Amygdala (tissue), 56 donors: Measurements from ENCODE around the gene AMER3.

ENCODE experiments used
- DNase-seq, 56 donors: peaks; one replicate each; lab custom pipeline; 2025; lab: John Stamatoyannopoulos, UW

Gene AMER3

DNA sequence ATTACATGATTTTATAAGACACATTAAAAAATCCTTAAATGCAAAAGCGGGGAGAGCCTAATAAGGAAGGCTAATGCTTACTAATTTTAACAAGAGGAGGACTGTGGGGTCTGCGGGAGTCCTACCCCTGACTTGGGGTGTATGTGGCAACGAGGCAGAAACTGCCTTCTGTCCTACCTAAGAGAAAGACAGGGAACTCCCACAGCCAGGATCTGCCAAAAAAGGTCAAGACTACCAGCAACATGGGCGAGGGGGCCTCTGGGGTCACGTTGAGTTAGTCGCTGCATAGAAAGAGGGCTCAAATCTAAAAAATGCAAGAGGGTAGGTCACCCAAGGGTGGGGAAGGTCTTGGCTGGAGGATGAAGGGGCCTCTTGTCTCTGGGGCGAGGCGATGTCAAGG lies 529 bp upstream of the AMER3 start:
- no peak for DNase-seq

DNA sequence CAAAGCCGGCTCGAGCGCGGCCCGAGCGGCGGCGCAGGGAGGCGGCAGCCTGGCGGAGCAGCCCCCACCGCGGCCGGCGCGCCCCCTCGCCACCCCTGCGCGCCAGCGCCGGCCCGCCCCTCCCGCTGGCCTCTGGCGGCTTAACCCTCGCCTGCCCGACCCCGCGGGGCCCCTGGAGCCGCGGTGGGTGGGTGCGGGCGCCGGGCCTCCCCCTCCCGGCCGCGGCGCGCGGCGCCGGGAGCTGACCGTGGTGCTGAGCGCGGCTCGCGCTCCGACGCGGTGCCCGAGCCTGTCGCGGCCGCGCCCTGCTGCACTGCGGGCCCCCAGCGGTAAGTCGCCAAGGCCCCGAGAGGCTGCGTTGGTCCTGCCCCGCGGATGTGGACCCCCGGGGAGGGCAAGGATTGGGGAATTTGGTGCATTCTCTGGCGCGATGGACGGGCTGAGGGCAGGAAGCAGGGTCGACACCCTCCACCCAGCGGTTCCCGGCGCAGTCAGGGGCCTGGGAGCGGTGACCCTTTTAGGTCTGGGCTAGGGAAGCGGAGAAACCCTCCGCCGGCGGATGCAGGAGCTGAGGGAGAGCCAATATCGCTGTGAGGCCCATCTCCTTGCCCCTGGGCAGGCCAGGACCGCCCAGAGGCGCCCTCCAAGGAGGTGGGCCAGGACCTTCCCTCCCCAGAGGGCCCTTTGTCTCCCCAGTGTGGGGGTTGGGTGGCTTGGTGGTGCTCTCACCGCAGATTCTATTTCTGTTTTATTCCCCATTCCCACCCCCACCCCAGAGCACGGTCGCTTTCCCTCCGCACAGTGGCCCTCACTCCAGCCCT lies 923 bp downstream of the AMER3 start:
- peak in 2 of 56 donors; percentile 34 to 40 for DNase-seq

DNA sequence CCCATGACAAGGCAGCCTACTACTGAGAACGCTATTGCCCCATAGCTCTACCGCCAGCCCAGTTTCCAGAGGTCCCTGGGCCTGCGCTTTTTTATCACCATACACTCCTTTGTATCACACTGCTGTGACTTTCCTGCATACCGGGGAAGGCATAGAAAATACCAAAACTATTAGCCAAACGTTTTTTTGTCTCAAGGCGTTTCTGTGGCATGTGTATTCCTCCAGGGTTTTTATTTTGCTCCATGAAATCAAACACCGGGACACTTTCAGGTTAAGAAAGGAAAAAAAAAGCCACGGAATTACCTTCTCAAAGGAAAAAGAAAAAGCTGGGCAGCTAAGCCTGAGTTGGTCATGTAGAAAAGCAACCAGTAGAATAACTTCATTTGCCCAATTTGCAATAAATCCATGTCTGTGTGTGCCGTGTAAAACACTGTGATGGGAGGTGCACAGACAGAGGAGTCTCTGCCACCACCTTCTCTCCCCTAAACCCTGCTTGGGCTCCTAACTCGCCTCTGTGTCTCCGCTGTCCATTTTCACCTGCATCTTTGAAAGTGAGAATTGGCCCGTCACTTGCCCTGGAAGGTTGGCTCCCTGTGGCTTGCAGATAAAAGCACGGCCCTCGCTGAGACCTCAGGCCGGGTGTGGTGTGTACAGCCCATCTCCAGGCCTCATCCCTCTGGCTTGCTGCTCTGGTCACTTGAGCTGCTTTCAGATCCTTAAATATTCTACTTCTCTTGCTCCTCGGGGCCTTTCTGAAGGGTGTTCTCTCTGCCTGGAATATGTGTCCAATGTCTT lies 1.7 kb downstream of the AMER3 start:
- DNase-seq = no peak

DNA sequence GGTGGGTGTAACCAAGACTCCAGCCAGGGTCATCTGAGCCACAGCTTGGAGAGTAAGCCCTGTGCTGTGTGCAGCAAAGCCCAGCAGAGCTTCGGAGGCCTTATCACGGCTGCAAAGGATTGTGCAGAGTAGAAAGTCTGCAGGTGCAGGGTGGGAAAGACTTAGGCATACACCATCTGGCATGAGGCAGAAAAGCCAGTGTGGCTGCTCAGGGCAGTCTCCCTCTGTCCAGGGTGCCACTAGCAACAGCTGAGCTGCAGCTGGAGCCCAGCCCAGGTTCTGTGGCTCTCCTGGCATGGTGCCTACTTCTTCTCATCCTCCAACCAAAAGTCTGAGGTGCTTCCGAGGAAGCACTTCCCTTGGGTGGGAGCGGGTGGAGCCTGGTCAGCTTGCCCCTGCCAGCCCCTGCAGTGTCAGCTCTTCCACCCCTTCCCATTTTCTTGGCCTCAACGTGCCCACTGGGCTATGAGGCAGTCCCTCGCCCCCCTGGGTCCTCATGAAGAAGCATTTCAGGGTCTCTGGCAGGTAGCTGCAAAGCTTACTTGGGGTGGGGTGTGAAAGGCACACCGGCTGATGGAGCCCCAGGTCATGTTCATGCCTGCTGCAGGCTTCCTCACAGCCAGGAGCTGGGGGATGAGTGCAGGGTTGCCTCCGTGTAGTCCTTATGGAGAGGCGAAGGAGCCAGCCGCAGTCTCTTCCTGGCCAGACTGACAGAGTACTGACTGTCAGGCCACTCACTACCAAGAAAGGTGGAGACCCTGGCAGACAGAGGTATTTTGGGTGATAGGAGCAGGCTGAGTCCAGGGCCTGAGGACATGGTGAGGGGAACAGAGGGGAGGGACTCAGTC lies 4.8 kb downstream of the AMER3 start:
- DNase-seq = no peak

DNA sequence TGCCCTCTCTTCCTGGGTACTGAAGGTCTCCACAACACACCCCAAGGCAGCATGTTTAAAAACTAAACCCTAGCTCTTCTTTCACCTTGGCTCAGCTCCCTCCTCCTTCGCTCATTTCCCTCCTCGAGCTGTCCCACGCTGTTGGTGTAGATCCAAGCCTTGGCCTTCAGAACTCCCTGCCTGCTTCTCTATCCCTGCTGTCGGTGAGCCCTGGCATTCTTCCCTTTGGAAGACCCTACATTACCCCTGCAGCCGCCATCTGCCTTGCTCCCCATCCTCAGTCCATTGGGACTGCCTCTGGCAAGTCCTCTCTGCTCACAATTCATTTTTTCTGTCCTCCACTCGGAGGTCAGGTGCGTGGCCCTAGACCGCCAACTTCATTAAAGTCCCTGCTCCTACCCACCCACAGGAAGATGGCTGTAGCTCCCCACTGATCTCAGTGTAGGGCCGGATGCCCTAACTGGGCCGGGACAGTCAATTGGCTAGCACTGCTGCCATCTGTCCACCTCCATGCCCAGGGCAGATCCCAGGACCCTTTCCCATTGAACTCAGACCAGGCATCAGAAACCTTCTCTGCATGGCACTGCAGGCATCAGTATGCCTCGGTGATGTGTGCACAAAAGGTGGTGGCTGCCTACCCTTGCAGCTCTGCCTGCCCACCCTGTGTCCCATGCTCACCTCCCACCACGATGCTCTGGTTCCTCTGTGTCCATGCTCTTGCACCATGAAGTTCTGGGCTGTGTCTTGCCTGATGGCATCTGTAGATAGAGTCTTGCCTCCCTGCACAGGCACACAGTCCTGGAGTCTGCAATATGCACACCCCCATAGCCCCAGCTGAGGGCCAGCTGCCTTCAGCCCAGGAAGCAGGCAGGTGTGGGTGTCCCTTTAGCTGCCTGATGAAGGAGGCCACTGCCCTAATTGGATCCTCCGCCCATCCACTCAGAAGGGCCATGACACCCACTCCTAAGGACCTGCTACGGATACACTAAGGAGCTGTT lies 5.7 kb downstream of the AMER3 start:
- no peak for DNase-seq

DNA sequence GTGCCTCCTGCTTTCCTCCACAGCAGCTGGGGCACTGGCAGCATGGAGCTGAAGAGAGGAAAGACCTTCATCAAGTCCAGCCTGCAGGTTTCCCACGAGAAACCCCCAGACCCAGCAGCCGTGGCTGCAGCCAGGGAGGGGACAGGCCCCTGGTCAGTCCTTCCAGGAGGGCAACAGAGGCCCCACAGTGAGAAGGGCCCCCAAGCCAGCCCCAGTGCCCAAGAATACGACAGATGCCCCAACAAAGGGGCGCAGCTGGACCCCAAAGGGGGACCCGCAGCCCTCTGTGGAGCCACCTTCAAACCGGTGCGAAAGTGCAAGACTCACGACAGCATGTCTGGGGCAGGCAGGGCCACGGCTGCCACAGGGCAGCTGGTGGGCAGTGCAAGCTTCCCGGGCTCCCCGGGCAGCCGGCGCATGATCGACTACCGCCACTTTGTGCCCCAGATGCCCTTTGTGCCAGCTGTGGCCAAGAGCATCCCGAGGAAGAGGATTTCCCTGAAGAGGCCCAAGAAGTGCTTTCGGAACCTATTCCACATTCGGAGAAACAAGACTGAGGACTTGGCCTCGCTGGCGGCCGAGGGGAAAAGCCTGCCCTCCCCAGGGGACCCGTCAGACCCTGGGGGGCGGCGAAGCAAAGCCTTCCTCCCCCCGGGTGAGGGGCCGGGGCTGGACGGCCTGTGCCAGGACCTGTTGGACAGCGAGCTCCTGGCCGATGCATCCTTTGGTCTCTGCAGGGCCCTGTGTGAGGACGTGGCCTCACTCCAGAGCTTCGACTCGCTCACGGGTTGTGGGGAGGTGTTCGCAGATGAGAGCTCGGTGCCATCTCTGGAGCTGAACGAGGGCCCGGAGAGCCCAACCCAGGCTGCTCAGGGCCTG lies 6.9 kb downstream of the AMER3 start:
- DNase-seq = no peak

DNA sequence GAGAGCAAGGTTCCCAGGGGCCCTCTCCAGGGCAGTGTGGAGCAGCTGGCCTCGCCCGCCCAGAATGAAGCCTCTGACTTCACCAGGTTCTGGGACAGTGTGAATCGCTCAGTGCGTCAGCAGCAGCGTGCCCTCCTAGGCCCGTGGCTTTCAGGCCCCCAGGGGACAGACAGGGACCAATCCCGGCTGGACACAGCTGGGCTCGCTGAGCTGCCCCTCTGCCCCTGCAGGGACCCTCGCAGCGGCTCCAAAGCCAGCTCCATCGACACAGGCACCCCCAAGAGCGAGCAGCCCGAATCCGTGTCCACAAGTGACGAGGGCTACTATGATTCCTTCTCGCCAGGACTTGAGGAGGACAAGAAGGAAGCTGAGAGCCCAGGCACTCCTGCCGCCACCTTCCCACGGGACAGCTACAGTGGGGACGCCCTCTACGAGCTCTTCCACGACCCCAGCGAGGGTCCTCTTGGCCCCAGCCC lies 7.6 kb downstream of the AMER3 start:
- no peak for DNase-seq

DNA sequence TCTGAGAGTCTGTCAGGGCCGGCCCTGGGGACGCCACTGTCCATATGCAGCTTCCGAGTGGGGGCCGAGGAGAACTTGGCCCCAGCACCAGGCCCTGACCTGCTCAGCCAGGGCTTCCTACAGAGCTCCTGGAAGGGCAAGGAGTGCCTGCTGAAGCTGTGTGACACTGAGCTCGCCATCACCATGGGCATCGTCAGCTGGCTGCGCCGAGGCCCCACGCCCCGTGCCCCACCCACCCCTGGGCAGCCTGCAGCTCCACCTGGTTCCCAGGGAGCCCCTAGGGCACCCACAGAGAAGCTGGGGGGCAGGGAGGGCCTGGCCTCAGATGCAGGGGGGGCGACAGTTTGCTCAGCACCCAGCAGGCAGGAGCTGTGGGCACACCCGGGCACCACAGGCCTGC lies 8.1 kb downstream of the AMER3 start:
- DNase-seq = no peak

DNA sequence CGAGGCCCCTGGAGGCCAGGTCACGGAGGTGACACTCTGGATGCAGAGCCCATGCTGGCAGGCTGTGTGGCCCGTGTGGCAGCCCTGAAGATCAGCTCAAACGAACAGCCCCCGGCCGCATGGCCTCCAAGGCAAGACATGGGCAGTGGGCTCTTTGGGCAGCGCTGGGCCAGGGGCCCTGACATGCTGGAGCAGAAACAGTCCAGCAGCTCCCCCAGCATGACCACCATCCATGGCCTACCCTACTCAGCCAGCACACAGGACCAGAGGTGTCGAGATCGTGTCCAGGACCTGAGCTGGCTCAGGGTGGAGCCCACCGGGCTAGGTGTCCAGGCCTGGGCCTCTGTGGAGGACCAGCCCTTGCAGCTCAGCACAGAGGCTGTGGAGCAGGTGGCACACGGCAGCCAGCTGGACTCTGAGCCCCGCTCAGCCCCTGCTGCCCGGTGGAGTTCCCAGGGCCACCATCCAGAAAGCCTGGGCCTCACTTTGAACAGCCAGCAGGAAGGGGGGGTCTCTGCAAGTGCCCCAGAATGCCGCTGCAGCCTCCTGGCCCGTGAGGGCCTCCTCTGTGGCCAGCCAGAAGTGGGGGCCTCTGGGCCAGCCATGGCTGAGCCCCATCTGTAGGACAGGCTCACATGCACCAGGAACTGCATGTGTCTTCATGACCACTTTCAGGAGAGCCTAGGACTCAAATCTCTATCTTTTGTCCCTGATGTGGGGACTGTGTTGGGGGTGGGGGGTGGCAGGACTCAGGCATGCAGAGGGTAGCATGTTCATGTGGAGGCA lies 8.9 kb downstream of the AMER3 start:
- DNase-seq = no peak

DNA sequence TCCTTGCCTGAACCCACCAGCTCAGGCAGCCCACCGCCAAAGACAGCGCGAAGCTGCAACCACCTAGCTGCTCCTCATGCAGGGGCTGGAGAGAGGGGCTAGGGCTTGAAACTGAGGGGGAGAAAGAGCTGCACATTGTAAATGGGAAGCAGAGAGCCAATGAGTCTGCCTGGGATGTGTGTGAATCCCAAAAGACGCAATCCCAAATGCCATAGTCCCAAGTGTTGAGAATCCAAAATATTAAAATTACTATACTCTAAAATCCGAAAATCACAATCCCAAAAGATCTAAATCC lies 9.4 kb downstream of the AMER3 start:
- no peak for DNase-seq

DNA sequence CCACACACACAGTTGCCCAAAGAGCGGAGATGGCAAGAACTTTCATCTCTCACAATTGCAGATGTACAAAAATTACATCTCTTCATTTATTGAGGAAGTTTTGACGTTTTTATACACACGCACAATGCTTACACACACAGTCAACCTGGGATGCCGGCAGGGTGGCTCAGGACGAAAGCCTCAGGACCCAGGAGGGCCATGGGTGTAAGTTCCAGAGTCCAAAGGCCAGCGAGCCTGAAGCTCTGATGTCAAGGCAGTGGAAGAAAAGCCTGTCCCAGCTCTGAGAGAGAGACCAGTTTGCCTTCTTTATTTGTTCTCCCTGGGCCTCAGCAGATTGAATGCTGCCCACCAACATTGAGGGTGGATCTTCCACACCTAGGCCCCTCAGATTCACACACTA lies 10.1 kb downstream of the AMER3 start:
- no peak for DNase-seq

DNA sequence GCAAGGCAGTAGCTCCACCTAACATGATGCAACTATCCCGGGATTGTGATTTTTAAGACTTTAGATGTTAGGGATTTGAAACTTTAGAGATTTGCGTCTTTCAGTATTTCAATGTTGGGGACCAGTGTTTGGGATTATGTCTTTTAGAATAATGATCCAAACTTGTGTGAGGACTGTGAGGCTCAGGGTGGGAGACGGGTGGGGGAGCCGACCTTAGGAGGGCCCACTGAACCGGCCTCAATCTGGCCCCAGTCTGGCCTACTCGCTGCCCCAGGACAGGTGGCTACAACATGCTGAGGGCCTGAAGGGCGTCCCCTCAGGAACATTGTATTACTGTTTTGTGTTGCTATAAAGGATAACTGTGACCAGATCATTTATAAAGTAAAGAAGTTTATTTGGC lies 10.7 kb downstream of the AMER3 start:
- no peak for DNase-seq

DNA sequence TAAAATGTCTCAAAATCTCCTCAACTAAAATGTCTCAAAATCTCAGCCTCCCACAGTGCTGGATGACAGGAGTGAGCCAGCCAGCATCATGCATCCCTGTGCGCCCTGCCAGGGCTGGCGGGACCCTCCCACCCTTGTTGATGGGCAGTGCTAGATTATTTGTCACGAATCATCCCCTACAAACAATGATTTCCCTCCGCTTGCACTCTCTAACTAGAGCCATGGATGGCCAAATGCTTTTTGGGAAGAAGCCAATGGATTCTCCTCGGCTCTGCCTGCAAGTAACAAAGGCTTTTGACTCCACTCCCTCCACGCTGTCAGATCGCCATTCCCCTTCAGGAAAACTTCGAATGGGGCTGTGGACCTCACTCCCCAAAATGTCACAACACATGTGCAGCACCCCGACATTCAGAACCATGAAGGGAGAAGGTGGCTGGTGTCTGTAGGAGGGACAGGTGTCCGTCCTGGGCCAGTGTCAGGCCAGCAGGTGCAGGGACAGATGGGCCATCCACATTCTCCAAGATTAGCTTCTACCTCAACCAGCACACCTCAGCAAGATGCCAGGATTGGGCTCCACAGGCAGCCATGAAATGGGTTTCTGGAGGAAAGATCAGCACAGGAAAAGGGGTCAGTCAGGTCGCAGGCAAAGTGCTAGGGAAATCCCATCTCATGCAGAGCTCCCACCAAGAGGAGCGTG lies 11.5 kb downstream of the AMER3 start:
- DNase-seq = no peak

DNA sequence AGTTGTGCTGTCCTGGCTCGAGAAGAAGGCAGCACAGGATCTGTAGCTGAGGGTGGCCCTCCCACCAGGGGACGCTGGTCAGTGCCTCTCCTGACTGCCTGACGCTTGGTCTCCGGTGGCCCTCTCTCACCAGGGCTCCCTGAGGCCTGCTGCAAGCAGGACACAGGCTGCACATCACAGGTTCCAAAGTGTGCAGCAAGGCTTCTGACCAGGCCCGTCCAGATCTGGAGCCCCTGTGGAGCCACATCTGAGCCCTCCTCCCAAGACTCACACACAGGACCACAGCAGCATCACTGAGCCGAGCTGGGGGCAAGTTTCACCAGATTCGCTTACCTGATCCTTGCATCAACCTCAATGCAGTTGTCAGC lies 12.1 kb downstream of the AMER3 start:
- no peak for DNase-seq

DNA sequence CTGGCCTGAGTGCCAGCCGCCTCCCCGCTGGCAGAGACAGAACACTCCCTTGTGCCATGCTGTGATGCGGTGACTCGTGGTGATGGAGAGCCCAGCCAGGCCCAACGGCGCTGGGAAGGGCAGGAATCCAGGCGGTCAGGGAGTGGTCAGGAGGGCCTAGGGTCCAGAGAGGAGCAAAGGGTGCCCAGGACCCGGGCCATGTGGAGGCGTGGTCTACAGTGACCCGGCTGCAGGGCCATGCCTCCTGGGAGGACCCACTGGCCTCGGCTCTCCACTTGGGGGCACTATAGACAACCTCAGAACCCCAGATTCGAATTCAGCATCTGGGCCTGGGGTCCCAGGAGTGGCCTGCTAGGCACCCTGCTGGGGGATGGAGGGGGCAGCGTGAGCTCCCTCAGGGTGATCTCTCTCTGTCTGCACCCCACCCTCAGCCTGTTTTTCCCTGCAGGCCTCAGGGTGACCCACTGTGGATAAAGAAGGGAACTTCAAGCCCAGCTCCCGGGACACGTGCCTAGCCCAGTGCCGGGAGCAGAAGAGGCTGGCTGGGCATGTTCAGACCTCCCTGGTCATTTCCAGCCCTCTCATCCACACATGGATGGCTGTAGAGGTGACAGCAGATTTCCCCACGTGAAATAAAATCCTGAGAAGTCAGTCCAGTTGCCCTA lies 13.0 kb downstream of the AMER3 start:
- no peak for DNase-seq

DNA sequence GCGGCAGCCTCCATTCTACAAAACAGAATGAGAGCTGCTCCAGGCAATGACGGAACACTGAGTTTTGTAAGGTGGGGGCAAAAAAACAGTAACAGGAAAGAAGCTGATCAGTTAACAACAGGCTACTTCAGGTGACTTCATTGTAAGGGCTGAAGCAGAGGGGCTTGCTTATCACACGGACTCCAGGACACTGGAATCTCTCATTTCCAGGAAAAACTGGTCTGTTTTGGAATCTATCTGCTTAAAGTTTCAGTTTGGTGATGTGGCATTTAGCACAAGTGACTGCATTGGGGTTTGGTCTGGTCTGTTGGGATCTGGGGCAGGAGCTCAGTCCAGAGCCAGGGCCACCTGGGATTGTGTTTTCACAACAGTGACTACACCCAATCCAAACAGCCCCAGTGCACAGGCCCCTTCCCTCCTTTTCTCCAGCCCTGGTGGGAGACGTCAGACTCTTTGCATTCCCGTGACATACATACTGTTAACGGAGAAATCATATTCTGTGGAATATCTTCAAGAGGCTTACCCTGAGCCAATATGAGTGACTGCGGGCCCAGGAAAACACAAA lies 14.1 kb downstream of the AMER3 start:
- DNase-seq = no peak

DNA sequence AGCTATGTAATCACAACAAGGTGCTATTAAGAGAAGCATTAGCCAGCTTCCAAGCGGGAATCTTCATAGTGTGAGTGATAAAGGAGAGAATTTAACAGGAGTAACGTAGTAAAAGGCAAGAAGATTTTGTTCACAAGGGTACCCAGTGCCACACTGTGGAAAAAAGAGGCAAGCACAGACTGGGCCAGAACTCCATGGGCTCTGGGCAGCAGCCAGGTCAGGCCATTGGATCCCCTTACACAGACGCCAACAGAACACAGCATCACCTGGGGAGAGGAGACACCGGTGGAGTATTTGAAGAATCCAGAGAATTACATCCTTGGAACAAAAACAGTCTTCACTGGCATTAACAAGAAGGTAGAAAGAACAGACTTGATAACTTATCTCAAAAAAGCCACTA lies 21.2 kb downstream of the AMER3 start:
- no peak for DNase-seq
